HFF-Myc (cell line): Measurements from ENCODE around the gene PLD4.
"Not testable (repeated sequence)": the region's sequence is repeated elsewhere in the genome, so short reads cannot be mapped to it uniquely, and the experiment has no call there.

Experiments used
- DNase-seq: peaks from one replicate; pipeline ENCODE4 v3.0.0-alpha.2; 2011; ENCODE audit warnings: low read depth; ENCODE audit errors: extremely low read depth
- H3K4me3 ChIP-seq: replicated peaks from 2 replicates; pipeline ENCODE4 v1.5.1; 2011; ENCODE audit warnings: low read depth, mild to moderate bottlenecking, control low read depth, low read length
- TF ChIP-seq, protein P1 (sequence below): IDR thresholded peaks from 2 replicates; pipeline ENCODE4 v1.5.1; 2012; ENCODE audit warnings: mild to moderate bottlenecking, low read depth, low read length, control low read depth; ENCODE audit errors: missing control alignments

PLD4 gene

DNA sequence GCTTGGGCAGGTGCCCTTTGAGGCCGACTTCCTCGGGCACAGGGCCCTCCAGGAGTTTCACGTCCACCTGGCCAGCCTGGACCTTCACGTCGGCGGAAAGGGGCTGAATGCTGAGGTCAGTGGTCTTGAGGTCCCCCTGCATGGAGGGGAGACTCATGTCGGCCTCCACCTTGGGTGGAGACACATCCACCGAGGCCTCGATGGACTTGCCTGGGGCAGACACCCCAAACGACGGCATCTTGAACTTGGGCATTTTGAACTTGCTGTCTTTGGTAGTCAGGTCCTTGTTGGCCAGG lies 24.0 kb downstream of the PLD4 start:
- no peak overlapping the region for H3K4me3 ChIP-seq
- DNase-seq = no peak
- TF ChIP-seq, protein P1, sequence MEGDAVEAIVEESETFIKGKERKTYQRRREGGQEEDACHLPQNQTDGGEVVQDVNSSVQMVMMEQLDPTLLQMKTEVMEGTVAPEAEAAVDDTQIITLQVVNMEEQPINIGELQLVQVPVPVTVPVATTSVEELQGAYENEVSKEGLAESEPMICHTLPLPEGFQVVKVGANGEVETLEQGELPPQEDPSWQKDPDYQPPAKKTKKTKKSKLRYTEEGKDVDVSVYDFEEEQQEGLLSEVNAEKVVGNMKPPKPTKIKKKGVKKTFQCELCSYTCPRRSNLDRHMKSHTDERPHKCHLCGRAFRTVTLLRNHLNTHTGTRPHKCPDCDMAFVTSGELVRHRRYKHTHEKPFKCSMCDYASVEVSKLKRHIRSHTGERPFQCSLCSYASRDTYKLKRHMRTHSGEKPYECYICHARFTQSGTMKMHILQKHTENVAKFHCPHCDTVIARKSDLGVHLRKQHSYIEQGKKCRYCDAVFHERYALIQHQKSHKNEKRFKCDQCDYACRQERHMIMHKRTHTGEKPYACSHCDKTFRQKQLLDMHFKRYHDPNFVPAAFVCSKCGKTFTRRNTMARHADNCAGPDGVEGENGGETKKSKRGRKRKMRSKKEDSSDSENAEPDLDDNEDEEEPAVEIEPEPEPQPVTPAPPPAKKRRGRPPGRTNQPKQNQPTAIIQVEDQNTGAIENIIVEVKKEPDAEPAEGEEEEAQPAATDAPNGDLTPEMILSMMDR = no peak

DNA sequence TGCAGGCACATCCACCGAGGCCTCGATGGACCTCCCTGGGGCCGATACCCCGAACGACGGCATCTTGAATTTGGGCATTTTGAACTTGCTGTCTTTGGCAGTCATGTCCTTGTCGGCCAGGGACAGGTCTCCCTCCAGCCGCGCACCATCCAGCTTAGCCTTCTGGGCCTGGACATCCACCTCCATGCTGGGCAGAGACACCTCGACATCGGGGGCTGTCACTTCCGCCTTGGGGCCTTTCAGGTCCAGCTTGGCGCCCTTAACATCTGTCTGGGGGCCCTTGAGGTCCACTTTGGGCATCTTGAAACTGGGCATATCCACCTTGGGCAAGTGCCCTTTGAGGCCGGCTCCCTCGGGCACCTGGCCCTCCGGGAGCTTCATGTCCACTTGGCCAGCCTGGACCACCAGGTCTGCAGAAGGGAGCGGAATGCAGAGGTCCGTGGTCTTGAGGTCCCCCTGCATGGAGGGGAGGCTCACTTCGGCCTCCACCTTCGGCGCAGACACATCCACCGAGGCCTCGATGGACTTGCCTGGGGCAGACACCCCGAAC lies 24.8 kb downstream of the PLD4 start:
- DNase-seq, H3K4me3 ChIP-seq: not testable (repeated sequence)

DNA sequence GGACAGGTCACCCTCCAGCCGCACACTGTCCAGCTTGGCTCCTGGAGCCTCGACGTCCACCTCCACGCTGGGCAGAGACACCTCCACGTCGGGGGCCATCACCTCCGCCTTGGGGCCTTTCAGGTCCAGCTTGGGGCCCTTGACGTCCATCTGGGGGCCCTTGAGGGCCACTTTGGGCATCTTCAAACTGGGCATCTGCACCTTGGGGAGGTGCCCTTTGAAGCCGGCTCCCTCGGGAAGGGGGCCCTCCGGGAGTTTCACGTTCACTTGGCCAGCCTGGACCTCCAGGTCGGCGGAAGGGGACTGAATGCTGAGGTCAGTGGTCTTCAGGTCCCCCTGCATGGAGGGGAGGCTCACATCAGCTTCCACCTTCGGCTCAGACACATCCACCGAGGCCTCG lies 25.3 kb downstream of the PLD4 start:
- TF ChIP-seq, protein P1 = no peak
- H3K4me3 ChIP-seq = no peak overlapping the region
- no peak for DNase-seq

DNA sequence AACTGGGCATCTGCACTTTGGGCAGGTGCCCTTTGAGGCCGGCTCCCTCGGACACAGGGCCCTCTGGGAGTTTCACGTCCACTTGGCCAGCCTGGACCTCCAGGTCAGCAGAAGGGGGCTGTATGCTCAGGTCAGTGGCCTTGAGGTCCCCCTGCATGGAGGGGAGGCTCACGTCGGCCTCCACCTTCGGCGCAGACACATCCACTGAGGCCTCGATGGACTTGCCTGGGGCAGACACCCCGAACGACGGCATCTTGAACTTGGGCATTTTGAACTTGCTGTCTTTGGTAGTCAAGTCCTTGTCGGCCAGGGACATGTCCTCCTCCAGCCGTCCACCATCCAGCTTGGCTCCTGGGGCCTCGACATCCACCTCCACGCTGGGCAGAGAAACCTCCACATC lies 26.0 kb downstream of the PLD4 start:
- not testable (repeated sequence) for H3K4me3 ChIP-seq, DNase-seq

- DNase-seq, H3K4me3 ChIP-seq: not testable (repeated sequence)
Measured at GRCh38 chr14:104951863-104952657, 27.4 kb downstream of the PLD4 start.

DNA sequence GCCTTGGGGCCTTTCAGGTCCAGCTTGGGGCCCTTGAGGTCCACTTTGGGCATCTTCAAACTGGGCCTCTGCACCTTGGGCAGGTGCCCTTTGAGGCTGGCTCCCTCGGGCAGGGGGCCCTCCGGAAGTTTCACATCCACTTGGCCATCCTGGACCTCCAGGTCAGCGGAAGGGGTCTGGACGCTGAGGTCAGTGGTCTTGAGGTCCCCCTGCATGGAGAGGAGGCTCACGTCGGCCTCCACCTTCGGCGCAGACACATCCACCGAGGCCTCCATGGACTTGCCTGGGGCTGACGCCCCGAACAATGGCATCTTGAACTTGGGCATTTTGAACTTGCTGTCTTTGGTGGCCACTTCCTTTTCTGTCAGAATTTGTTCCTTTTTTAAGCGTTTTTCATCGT lies 28.4 kb downstream of the PLD4 start:
- DNase-seq = no peak
- TF ChIP-seq, protein P1 = no peak

DNA sequence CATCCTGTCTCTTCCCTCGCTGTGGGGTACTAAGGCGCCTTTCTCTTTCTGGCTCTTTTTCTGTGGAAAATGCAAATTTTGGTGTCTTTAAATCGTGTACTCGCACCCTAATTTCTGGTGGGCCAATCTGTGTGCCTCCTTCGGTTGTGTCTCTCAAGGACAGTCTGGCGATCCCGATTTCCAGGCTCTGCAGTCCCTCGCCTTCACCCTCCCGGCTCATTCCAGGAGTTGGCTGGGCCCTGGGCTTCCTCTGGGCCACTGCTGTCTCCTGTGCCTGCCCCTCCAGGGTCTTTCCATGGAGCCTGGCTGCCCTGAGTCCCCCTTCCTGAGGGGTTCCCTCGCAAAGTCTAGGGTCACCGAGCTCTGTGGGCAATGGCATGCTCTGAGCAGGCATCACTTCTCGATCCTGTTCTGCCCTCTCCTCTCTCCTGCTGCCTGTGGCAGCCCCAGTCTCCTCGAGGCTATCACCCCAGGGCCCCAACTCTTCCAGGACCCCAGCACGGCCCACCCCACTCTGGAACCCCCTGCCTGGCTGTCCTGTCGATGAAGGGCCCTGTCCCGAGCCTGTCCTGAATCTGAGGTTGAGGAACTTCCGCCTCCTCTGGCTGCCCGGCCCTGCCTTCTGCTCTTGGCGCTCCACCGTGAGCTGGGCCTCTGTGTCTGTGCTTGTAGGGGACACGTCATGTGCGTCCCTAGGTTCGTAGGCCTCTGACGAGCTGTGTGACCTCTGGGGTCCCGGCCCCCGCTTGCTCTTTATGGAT lies 29.4 kb downstream of the PLD4 start:
- TF ChIP-seq, protein P1 = no peak
- no peak overlapping the region for H3K4me3 ChIP-seq
- DNase-seq = no peak

More for the DNA sequence above, 28.4 kb downstream of the PLD4 start:
- no peak overlapping the region for H3K4me3 ChIP-seq

- TF ChIP-seq, protein P1 = no peak
- H3K4me3 ChIP-seq = no peak overlapping the region
- no peak for DNase-seq
Measured at GRCh38 chr14:104954746-104955395, 30.2 kb downstream of the PLD4 start.
